K562 (cell line): ENCODE data around the gene MID1IP1. TPM values are rescaled to one million over a fixed set of nuclear protein-coding genes. Genes with fewer than 3 reads are reported as not detected.

Experiments used
- ARHGAP35 ChIP-seq: fragments of 450-650 bp; IDR thresholded peaks from 2 replicates; pipeline ENCODE4 v1.6.1; 2018; ENCODE audit not compliant: partially characterized antibody
- ETV1 ChIP-seq: fragments of 450-650 bp; conservative IDR thresholded peaks from 2 replicates; pipeline ENCODE4 v1.6.1; 2016; ENCODE audit warnings: missing genetic modification characterization, control low read depth, low read depth, missing compliant biosample characterization
- FOS ChIP-seq: IDR thresholded peaks from 3 replicates; pipeline ENCODE4 v1.6.1; 2011; ENCODE audit not compliant: insufficient read length; ENCODE audit errors: extremely low read depth
- HNRNPLL ChIP-seq: fragments of 200-400 bp; formaldehyde crosslinking; IDR thresholded peaks from 2 replicates; pipeline ENCODE4 v1.6.1; 2017; ENCODE audit warnings: low read length, low read depth, mild to moderate bottlenecking; ENCODE audit not compliant: poor library complexity, severe bottlenecking
- MED1 ChIP-seq: sonication (generic); formaldehyde crosslinking; IDR thresholded peaks from 2 replicates; pipeline ENCODE4 v1.8.1; 2023; ENCODE audit warnings: missing genetic modification reagents, borderline replicate concordance
- MTA3 ChIP-seq: fragments of 450-650 bp; formaldehyde crosslinking; IDR thresholded peaks from 2 replicates; pipeline ENCODE4 v1.6.1; 2017; ENCODE audit warnings: mild to moderate bottlenecking, borderline replicate concordance
- SMAD4 ChIP-seq: fragments of 250-450 bp; sonication (Bioruptor Pico); conservative IDR thresholded peaks from 2 replicates; pipeline ENCODE4 v1.8.0; 2021; ENCODE audit warnings: inconsistent platforms, mild to moderate bottlenecking, moderate library complexity
- SP1 ChIP-seq: sonication (generic); formaldehyde crosslinking; IDR thresholded peaks from 2 replicates; pipeline ENCODE4 v1.8.1; 2022; ENCODE audit warnings: mild to moderate bottlenecking, missing genetic modification reagents
- STAT5A ChIP-seq: IDR thresholded peaks from 2 replicates; pipeline ENCODE4 v1.6.1; 2012; ENCODE audit warnings: low read length, inconsistent platforms, borderline replicate concordance
- ZNF134 ChIP-seq: fragments of 250-450 bp; sonication (Bioruptor Pico); conservative IDR thresholded peaks from 2 replicates; pipeline ENCODE4 v1.4.0; 2020
- ZNF253 ChIP-seq: fragments of 250-450 bp; sonication (Bioruptor Pico); conservative IDR thresholded peaks from 2 replicates; pipeline ENCODE4 v1.6.1; 2021; ENCODE audit warnings: mild to moderate bottlenecking
- ZNF311 ChIP-seq: fragments of 250-450 bp; sonication (Bioruptor Pico); IDR thresholded peaks from 2 replicates; pipeline ENCODE4 v1.4.0; 2020; ENCODE audit warnings: mild to moderate bottlenecking, moderate library complexity
- polyA plus RNA-seq, 8 experiments: library from polyadenylated mRNA; depleted of rRNA in 4 of 8; stranded (reverse) in 5 of 8; unstranded in 3 of 8; fragments of >200 nt; fragmentation: Nextera tagmentation in 2 of 8; fragmentation: Illumina TruSeq in 1 of 8; extraction: Ambion mirVana in 2 of 8; extraction: Trizol in 1 of 8; gene quantifications; 2 replicates each; pipeline versions ENCODE4 v1.2.1 to v1.2.3, GENCODE V29; 2011 to 2014; ENCODE audit warnings: inconsistent platforms in 1 of 8, missing spikeins in 1 of 8
- total RNA-seq, 7 experiments: library from RNA; depleted of rRNA in 6 of 7; stranded (reverse); fragments of >200 nt in 6 of 7; fragmentation: Illumina TruSeq in 2 of 7; extraction: Trizol in 2 of 7; gene quantifications; 2 replicates each; pipeline versions ENCODE4 v1.2.1 to v1.2.3, GENCODE V29; 2011 to 2021; ENCODE audit warnings: low replicate concordance in 1 of 7
- TF ChIP-seq, protein P1 (sequence below): sonication (generic); formaldehyde crosslinking; IDR thresholded peaks from 2 replicates; pipeline ENCODE4 v1.8.0; 2022; ENCODE audit warnings: mild to moderate bottlenecking, low read depth, missing genetic modification reagents
- TF ChIP-seq, protein P2 (sequence below): sonication (generic); formaldehyde crosslinking; IDR thresholded peaks from 2 replicates; pipeline ENCODE4 v1.8.0; 2022; ENCODE audit warnings: mild to moderate bottlenecking, missing genetic modification reagents
- TF ChIP-seq, protein P3 (sequence below): fragments of 450-650 bp; IDR thresholded peaks from 2 replicates; pipeline ENCODE4 v1.6.1; 2017; ENCODE audit warnings: antibody characterized with exemption, mild to moderate bottlenecking
- TF ChIP-seq, protein P4 (sequence below): fragments of 200-800 bp; sonication (Bioruptor generic); IDR thresholded peaks from 2 replicates; pipeline ENCODE4 v1.6.1; 2017; ENCODE audit warnings: missing genetic modification characterization, missing compliant biosample characterization

The MID1IP1 gene
- total and polyA plus RNA-seq, 9 of the 15 experiments (the other 6 are each of a cell fraction or from before 2014, with no cell fraction given), result 0.51 to 102 (median 27.5) TPM

DNA sequence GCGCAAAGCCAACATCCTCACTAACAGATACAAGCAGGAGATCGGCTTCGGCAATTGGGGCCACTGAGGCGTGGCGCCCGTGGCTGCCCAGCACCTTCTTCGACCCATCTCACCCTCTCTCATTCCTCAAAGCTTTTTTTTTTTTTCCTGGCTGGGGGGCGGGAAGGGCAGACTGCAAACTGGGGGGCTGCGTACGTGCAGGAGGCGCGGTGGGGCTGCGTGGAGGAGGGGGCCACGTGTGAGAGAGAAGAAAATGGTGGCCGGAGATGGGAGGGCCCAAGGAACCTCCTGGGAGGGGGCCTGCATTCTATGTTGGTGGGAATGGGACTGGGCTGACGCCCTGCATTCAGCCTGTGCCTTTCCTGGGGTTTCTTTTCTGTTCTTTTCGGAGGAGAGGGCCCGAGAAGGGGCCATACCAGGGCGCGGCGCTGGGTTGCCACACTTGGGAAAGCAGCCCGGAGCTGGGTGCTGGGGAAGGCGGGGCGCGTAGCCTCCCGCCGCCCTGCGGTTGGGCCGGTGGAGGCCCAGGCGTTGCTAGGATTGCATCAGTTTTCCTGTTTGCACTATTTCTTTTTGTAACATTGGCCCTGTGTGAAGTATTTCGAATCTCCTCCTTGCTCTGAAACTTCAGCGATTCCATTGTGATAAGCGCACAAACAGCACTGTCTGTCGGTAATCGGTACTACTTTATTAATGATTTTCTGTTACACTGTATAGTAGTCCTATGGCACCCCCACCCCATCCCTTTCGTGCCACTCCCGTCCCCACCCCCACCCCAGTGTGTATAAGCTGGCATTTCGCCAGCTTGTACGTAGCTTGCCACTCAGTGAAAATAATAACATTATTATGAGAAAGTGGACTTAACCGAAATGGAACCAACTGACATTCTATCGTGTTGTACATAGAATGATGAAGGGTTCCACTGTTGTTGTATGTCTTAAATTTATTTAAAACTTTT lies 4.5 kb downstream of the MID1IP1 start (continued):
- TF ChIP-seq MED1 (CRISPR knock-in tag) (no peak), FOS (no peak), ARHGAP35 (no peak), ZNF134 (CRISPR knock-in tag) (no peak), STAT5A (no peak; the same call in 1 of the 2 replicates), ZNF253 (CRISPR knock-in tag) (no peak), HNRNPLL (peak; percentile 3), MTA3 (peak; percentile 63; the same call in 1 of the 2 replicates), SP1 (CRISPR knock-in tag) (0 out of 2 replicates have a peak, but pooled peaks have one; percentile 28), ZNF311 (CRISPR knock-in tag) (no peak), ETV1 (tag) (peak; percentile 34; the same call in 1 of the 2 replicates), SMAD4 (CRISPR knock-in tag) (no peak; the same call in none of the 2 replicates)
- TF ChIP-seq, protein P1, sequence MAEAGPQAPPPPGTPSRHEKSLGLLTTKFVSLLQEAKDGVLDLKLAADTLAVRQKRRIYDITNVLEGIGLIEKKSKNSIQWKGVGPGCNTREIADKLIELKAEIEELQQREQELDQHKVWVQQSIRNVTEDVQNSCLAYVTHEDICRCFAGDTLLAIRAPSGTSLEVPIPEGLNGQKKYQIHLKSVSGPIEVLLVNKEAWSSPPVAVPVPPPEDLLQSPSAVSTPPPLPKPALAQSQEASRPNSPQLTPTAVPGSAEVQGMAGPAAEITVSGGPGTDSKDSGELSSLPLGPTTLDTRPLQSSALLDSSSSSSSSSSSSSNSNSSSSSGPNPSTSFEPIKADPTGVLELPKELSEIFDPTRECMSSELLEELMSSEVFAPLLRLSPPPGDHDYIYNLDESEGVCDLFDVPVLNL (CRISPR knock-in tag), result no peak
- TF ChIP-seq, protein P2, sequence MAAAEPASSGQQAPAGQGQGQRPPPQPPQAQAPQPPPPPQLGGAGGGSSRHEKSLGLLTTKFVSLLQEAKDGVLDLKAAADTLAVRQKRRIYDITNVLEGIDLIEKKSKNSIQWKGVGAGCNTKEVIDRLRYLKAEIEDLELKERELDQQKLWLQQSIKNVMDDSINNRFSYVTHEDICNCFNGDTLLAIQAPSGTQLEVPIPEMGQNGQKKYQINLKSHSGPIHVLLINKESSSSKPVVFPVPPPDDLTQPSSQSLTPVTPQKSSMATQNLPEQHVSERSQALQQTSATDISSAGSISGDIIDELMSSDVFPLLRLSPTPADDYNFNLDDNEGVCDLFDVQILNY, result no peak
- TF ChIP-seq, protein P3, sequence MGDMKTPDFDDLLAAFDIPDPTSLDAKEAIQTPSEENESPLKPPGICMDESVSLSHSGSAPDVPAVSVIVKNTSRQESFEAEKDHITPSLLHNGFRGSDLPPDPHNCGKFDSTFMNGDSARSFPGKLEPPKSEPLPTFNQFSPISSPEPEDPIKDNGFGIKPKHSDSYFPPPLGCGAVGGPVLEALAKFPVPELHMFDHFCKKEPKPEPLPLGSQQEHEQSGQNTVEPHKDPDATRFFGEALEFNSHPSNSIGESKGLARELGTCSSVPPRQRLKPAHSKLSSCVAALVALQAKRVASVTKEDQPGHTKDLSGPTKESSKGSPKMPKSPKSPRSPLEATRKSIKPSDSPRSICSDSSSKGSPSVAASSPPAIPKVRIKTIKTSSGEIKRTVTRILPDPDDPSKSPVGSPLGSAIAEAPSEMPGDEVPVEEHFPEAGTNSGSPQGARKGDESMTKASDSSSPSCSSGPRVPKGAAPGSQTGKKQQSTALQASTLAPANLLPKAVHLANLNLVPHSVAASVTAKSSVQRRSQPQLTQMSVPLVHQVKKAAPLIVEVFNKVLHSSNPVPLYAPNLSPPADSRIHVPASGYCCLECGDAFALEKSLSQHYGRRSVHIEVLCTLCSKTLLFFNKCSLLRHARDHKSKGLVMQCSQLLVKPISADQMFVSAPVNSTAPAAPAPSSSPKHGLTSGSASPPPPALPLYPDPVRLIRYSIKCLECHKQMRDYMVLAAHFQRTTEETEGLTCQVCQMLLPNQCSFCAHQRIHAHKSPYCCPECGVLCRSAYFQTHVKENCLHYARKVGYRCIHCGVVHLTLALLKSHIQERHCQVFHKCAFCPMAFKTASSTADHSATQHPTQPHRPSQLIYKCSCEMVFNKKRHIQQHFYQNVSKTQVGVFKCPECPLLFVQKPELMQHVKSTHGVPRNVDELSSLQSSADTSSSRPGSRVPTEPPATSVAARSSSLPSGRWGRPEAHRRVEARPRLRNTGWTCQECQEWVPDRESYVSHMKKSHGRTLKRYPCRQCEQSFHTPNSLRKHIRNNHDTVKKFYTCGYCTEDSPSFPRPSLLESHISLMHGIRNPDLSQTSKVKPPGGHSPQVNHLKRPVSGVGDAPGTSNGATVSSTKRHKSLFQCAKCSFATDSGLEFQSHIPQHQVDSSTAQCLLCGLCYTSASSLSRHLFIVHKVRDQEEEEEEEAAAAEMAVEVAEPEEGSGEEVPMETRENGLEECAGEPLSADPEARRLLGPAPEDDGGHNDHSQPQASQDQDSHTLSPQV, result no peak
- TF ChIP-seq, protein P4, sequence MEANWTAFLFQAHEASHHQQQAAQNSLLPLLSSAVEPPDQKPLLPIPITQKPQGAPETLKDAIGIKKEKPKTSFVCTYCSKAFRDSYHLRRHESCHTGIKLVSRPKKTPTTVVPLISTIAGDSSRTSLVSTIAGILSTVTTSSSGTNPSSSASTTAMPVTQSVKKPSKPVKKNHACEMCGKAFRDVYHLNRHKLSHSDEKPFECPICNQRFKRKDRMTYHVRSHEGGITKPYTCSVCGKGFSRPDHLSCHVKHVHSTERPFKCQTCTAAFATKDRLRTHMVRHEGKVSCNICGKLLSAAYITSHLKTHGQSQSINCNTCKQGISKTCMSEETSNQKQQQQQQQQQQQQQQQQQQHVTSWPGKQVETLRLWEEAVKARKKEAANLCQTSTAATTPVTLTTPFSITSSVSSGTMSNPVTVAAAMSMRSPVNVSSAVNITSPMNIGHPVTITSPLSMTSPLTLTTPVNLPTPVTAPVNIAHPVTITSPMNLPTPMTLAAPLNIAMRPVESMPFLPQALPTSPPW, result peak; percentile 86
